ENCODE measurements around the gene VASP. TPM values are rescaled to one million over a fixed set of nuclear protein-coding genes. Genes with fewer than 3 reads are reported as not detected.

VASP gene
- polyA plus RNA-seq, 3 donors, result 132 to 154 (median 144) TPM

DNA sequence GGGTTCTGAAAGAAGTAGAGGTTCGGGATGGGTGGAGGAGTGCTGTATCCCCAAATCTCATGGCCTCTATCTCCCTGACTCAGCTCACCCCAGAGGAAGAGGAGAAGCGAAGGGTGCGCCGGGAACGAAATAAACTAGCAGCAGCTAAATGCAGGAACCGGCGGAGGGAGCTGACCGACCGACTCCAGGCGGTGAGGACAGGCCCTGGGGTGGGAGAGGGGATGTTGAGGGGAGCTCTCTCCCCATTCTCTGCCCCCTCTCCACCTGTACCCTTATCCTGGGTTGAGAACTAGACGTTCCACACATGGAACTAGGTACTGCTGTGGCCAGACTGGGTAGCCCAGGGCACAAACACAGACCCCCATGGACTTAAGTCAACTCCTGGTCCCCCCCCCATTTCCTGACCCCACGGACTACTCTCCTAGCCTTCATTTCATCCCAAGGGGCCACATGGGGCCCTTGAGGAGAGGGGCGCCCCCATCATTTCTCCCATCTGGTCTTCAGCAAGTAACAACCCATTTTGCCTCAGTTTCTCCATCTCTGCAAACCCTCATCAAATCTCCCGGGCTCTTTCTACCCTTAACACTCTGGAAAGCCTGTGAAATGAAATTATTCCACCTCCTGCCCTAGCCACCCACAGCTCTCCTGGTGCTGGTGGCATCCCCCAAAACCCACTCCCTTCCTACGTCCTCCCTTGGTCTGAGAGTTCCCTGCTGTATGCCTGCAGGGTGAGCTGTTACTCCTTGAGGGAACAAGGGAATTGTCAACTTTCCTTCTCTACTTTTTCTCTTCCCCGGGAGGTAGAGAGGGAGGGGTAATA lies 36.0 kb upstream of the VASP start:
- Mint-ChIP-seq H3K9me3 (peaks cover 10 to 59% (median 39%) of the 10 kb centered on the region in 7 donors), H3K36me3 (peaks cover 44 to 57% of the 10 kb centered on the region in 2 donors), H3K27ac (peak overlapping the region in 3 of 7 donors; percentile 63 to 97 (median 76)), H3K4me1 (peaks cover 43% of the 10 kb centered on the region), H3K4me3 (peak overlapping the region; percentile 99), H3K27me3 (ENCODE audit: low read depth in 3 of 3) (peaks cover 72 to 88% (median 73%) of the 10 kb centered on the region in 3 donors)
- intact Hi-C loops (cut with micrococcal nuclease), result no loop called here
- no peak overlapping the region for H3K9ac ChIP-seq (ENCODE audit: insufficient read depth, low read length, poor library complexity, severe bottlenecking)
- H3K4me3 ChIP-seq (replicated peaks in 1 of 3; ENCODE audit: low read depth in 2 of 3, low read length in 3 of 3), result peak overlapping the region in 2 of 3 experiments; percentile 87 to 98
- TF ChIP-seq, protein P1, sequence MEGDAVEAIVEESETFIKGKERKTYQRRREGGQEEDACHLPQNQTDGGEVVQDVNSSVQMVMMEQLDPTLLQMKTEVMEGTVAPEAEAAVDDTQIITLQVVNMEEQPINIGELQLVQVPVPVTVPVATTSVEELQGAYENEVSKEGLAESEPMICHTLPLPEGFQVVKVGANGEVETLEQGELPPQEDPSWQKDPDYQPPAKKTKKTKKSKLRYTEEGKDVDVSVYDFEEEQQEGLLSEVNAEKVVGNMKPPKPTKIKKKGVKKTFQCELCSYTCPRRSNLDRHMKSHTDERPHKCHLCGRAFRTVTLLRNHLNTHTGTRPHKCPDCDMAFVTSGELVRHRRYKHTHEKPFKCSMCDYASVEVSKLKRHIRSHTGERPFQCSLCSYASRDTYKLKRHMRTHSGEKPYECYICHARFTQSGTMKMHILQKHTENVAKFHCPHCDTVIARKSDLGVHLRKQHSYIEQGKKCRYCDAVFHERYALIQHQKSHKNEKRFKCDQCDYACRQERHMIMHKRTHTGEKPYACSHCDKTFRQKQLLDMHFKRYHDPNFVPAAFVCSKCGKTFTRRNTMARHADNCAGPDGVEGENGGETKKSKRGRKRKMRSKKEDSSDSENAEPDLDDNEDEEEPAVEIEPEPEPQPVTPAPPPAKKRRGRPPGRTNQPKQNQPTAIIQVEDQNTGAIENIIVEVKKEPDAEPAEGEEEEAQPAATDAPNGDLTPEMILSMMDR (IDR thresholded peaks at IDR 0.05), result no peak
- DNase-seq, result peak in 1 of 3 donors; percentile 23
- H3K9me3 ChIP-seq (replicated peaks in 1 of 2; ENCODE audit: control insufficient read depth in 1 of 2, insufficient read depth in 1 of 2, low read length in 2 of 2), result peaks cover 0 to 12% of the 10 kb centered on the region in 2 donors
- H3K4me2 ChIP-seq (replicated peaks; ENCODE audit: extremely low read depth, low read length, poor library complexity, severe bottlenecking), result peak overlapping the region; percentile 81
- peaks cover 0 to 9% of the 10 kb centered on the region in 2 donors for H3K36me3 ChIP-seq (replicated peaks in 1 of 2; ENCODE audit: control insufficient read depth in 1 of 2, insufficient read depth in 2 of 2, low read length in 2 of 2)
- H3K4me1 ChIP-seq (ENCODE audit: control insufficient read depth in 1 of 2, insufficient read depth in 2 of 2, low read length in 2 of 2), result peaks cover 34 to 39% of the 10 kb centered on the region in 2 donors
- WGBS (ENCODE audit: insufficient coverage), result 61% methylated on average over 4 of the region's 16 CpGs
- no peak overlapping the region for H3K27ac ChIP-seq (ENCODE audit: low read depth in 1 of 2, low read length in 2 of 2)
- H2AFZ ChIP-seq (ENCODE audit: insufficient read depth, low read depth, low read length, poor library complexity, severe bottlenecking), result no peak overlapping the region
- H4K20me1 ChIP-seq (ENCODE audit: insufficient read depth, low read length), result peaks cover 74% of the 10 kb centered on the region
- H3K27me3 ChIP-seq (ENCODE audit: control insufficient read depth in 2 of 2, insufficient read depth in 2 of 2, low read length in 2 of 2), result peaks cover 21 to 64% of the 10 kb centered on the region in 2 donors
- no peaks in the 10 kb centered on the region for H3K79me2 ChIP-seq (ENCODE audit: insufficient read depth, low read length)

DNA sequence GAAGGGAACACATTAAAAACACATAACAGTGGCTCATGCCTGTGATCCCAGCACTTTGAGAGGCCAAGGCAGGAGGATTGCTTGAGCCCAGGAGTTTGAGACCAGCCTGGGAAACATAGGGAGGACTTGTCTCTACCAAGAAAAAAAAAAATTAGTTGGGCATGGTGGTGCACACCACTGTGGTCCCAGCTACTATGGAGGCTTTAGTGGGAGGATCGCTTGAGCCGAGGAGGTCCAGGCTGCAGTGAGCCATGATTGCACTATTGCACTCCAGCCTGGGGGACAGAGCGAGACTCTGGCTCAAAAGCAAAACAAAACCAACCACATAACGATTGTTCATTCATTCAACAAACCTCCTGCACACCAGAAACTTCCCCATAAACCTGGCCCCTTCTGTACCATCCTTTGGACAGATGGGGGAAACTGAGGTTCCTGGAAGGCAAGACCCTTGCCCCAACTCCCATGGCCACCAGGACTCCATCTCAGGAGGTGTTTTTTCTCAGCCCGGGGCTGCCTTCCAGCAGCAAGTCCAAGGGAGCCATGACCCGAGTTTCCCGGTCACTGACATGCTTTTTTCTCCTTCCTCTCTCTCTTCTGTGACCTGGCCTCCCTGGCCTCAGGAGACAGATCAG lies 35.2 kb upstream of the VASP start:
- 63% methylated on average over 7 of the region's 7 CpGs for WGBS (ENCODE audit: insufficient coverage)
- Mint-ChIP-seq H3K36me3 (peaks cover 44 to 57% of the 10 kb centered on the region in 2 donors), H3K4me3 (peak overlapping the region; percentile 99), H3K27me3 (ENCODE audit: low read depth in 3 of 3) (peaks cover 76 to 94% (median 78%) of the 10 kb centered on the region in 3 donors), H3K27ac (peak overlapping the region in 4 of 7 donors; percentile 15 to 66 (median 40)), H3K9me3 (peaks cover 10 to 60% (median 39%) of the 10 kb centered on the region in 7 donors), H3K4me1 (peaks cover 44% of the 10 kb centered on the region)
- Histone ChIP-seq H3K4me2 (replicated peaks; ENCODE audit: extremely low read depth, low read length, poor library complexity, severe bottlenecking) (peak overlapping the region; percentile 81), H3K9ac (ENCODE audit: insufficient read depth, low read length, poor library complexity, severe bottlenecking) (no peak overlapping the region), H3K4me3 (replicated peaks in 1 of 3; ENCODE audit: low read depth in 2 of 3, low read length in 3 of 3) (peak overlapping the region in 2 of 3 experiments; percentile 87 to 98), H3K9me3 (replicated peaks in 1 of 2; ENCODE audit: control insufficient read depth in 1 of 2, insufficient read depth in 1 of 2, low read length in 2 of 2) (peaks cover 0 to 12% of the 10 kb centered on the region in 2 donors), H3K27ac (ENCODE audit: low read depth in 1 of 2, low read length in 2 of 2) (no peak overlapping the region), H3K27me3 (ENCODE audit: control insufficient read depth in 2 of 2, insufficient read depth in 2 of 2, low read length in 2 of 2) (peaks cover 21 to 65% of the 10 kb centered on the region in 2 donors), H3K79me2 (ENCODE audit: insufficient read depth, low read length) (no peaks in the 10 kb centered on the region), H4K20me1 (ENCODE audit: insufficient read depth, low read length) (peaks cover 74% of the 10 kb centered on the region), H3K4me1 (ENCODE audit: control insufficient read depth in 1 of 2, insufficient read depth in 2 of 2, low read length in 2 of 2) (peaks cover 31 to 36% of the 10 kb centered on the region in 2 donors), H3K36me3 (replicated peaks in 1 of 2; ENCODE audit: control insufficient read depth in 1 of 2, insufficient read depth in 2 of 2, low read length in 2 of 2) (peaks cover 0 to 9% of the 10 kb centered on the region in 2 donors), H2AFZ (ENCODE audit: insufficient read depth, low read depth, low read length, poor library complexity, severe bottlenecking) (no peak overlapping the region)
- intact Hi-C loops (cut with micrococcal nuclease), result no loop called here
- DNase-seq, result peak in 2 of 3 donors; percentile 7 to 17
- TF ChIP-seq, protein P1 (IDR thresholded peaks at IDR 0.05), result no peak
